Sigmoid colon (tissue), 7 donors: ENCODE results near the gene TDRD3. TPM values are rescaled to one million over a fixed set of nuclear protein-coding genes. Genes with fewer than 3 reads are reported as not detected.

Source experiments
- DNase-seq: peaks from one replicate; pipeline ENCODE4 v3.0.0-alpha.2; 2019
- H3K27ac ChIP-seq, 4 donors: fragments of 200-600 bp; sonication (generic); one replicate each; pipeline ENCODE4 v1.5.1; 2016 to 2019; ENCODE audit warnings: mild to moderate bottlenecking in 1 of 4
- H3K27me3 ChIP-seq, 3 donors: fragments of 200-600 bp; sonication (generic); one replicate each; pipeline ENCODE4 v1.5.1; 2019; ENCODE audit warnings: mild to moderate bottlenecking in 1 of 3
- H3K36me3 ChIP-seq, 4 donors: fragments of 200-600 bp; sonication (generic); one replicate each; pipeline ENCODE4 v1.5.1; 2016 to 2019
- H3K4me1 ChIP-seq, 4 donors: fragments of 200-600 bp; sonication (generic); one replicate each; pipeline ENCODE4 v1.5.1; 2017 to 2019
- H3K4me3 ChIP-seq, 4 donors: fragments of 200-600 bp; sonication (generic); one replicate each; pipeline ENCODE4 v1.5.1; 2017 to 2019; ENCODE audit warnings: mild to moderate bottlenecking in 2 of 4, moderate library complexity in 1 of 4
- H3K9me3 ChIP-seq, 4 donors: fragments of 200-600 bp in 3 of 4; sonication (generic) in 3 of 4; one replicate each; pipeline versions ENCODE4 v1.5.1 to v1.6.1; 2013 to 2019
- EP300 ChIP-seq, 4 donors: sonication (generic); formaldehyde crosslinking; IDR thresholded peaks; one replicate each; pipeline ENCODE4 v1.6.1; 2017; ENCODE audit warnings: antibody characterized with exemption in 4 of 4
- POLR2A ChIP-seq, 2 donors: fragments of 450-650 bp; IDR thresholded peaks; one replicate each; pipeline ENCODE4 v1.6.1; 2016; ENCODE audit warnings: antibody characterized with exemption in 2 of 2, mild to moderate bottlenecking in 2 of 2, moderate library complexity in 2 of 2
- POLR2AphosphoS5 ChIP-seq, 4 donors: sonication (generic); formaldehyde crosslinking; IDR thresholded peaks; one replicate each; pipeline ENCODE4 v1.6.1; 2017; ENCODE audit warnings: antibody characterized with exemption in 4 of 4
- WGBS, 2 donors: extraction: QIAGEN DNeasy Blood & Tissue Kit; methylation state at CpG; one replicate each; pipeline ENCODE4 v1.1.7; 2013; 5-methylcytosine and 5-hydroxymethylcytosine counted together
- intact Hi-C: fragments of 100-400 bp; cut with DNase I; formaldehyde crosslinking; loops from one replicate; pipeline ENCODE4 v1.15.1; 2023
- polyA plus RNA-seq, 3 donors: library from polyadenylated mRNA; stranded (reverse); fragments of 200-250 nt; gene quantifications; one replicate each; pipeline ENCODE4 v1.2.3, GENCODE V29; 2013
- total RNA-seq, 4 donors: library from RNA; depleted of rRNA; stranded (reverse); fragments of >200 nt; gene quantifications; one replicate each; pipeline ENCODE4 v1.1.0, GENCODE V29; 2016
- TF ChIP-seq, protein P1 (sequence below), 4 experiments: fragments of 450-650 bp in 3 of 4; fragments of 200-600 bp in 1 of 4; IDR thresholded peaks; one replicate each; pipeline ENCODE4 v1.5.1; 2016 to 2019; ENCODE audit warnings: antibody characterized with exemption in 4 of 4, mild to moderate bottlenecking in 3 of 4, moderate library complexity in 2 of 4
- donor health status: healthy with polysubstance abuse.
- donor health status: Bipolar disorder and iron deficiency.
- donor health status: healthy.

Gene TDRD3
- total and polyA plus RNA-seq, 7 donors: 9.3 to 43.5 (median 27.4) TPM

DNA sequence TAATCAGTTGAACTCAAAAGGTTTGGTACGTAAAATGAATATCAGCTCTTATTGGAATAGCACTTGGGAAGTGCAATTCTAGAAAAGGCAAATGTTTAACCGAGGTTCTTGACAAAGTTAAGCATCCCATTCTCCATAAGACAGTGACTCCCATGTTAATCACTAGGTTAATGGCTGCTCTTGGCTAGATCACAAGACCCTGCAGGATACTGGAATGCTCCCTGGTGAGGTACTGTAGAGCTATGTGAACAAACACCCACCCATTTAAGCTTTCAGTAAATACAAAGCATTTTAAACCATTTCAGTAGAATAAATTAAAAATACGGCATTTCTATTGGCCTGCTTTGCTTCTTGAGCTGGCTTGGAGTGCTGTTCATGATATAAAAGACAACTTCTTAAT, 56.5 kb downstream of the TDRD3 start:
- Histone ChIP-seq H3K9me3 (no peaks in the 10 kb centered on the region), H3K27ac (no peak overlapping the region), H3K36me3 (no peaks in the 10 kb centered on the region), H3K4me3 (no peak overlapping the region), H3K27me3 (no peaks in the 10 kb centered on the region), H3K4me1 (no peaks in the 10 kb centered on the region)
- intact Hi-C loops: no loop called here
- WGBS, 2 donors: 92 to 93% methylated on average over 3 of the region's 3 CpGs
- no peak for DNase-seq
- TF ChIP-seq, protein P1, sequence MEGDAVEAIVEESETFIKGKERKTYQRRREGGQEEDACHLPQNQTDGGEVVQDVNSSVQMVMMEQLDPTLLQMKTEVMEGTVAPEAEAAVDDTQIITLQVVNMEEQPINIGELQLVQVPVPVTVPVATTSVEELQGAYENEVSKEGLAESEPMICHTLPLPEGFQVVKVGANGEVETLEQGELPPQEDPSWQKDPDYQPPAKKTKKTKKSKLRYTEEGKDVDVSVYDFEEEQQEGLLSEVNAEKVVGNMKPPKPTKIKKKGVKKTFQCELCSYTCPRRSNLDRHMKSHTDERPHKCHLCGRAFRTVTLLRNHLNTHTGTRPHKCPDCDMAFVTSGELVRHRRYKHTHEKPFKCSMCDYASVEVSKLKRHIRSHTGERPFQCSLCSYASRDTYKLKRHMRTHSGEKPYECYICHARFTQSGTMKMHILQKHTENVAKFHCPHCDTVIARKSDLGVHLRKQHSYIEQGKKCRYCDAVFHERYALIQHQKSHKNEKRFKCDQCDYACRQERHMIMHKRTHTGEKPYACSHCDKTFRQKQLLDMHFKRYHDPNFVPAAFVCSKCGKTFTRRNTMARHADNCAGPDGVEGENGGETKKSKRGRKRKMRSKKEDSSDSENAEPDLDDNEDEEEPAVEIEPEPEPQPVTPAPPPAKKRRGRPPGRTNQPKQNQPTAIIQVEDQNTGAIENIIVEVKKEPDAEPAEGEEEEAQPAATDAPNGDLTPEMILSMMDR (IDR thresholded peaks at IDR 0.05): no peak
- TF ChIP-seq EP300 (IDR thresholded peaks at IDR 0.05): no peak
- TF ChIP-seq POLR2A (IDR thresholded peaks at IDR 0.05): no peak
- no peak for TF ChIP-seq POLR2AphosphoS5 (IDR thresholded peaks at IDR 0.05)

GRCh38 chr13:60454425-60454824, 57.4 kb downstream of the TDRD3 start:
- 95 to 100% methylated on average over 1 of the region's 1 CpG for WGBS, 2 donors

GRCh38 chr13:60463787-60464186, 66.8 kb downstream of the TDRD3 start:
- Histone ChIP-seq H3K4me1 (no peaks in the 10 kb centered on the region), H3K9me3 (no peaks in the 10 kb centered on the region), H3K4me3 (no peak overlapping the region), H3K27me3 (no peaks in the 10 kb centered on the region), H3K27ac (no peak overlapping the region), H3K36me3 (peaks cover 0 to 47% (median 6%) of the 10 kb centered on the region in 4 donors)
- 38 to 57% methylated on average over 1 of the region's 1 CpG for WGBS, 2 donors
- intact Hi-C loops: no loop called here
- TF ChIP-seq, protein P1 (IDR thresholded peaks at IDR 0.05): no peak
- no peak for TF ChIP-seq EP300 (IDR thresholded peaks at IDR 0.05)
- no peak for TF ChIP-seq POLR2AphosphoS5 (IDR thresholded peaks at IDR 0.05)
- no peak for TF ChIP-seq POLR2A (IDR thresholded peaks at IDR 0.05)
- DNase-seq: no peak

More at GRCh38 chr13:60454425-60454824, 57.4 kb downstream of the TDRD3 start:
- TF ChIP-seq EP300 (IDR thresholded peaks at IDR 0.05) (no peak), POLR2AphosphoS5 (IDR thresholded peaks at IDR 0.05) (no peak), POLR2A (IDR thresholded peaks at IDR 0.05) (no peak)
- TF ChIP-seq, protein P1 (IDR thresholded peaks at IDR 0.05): no peak
- Histone ChIP-seq H3K27me3 (no peaks in the 10 kb centered on the region), H3K4me1 (no peaks in the 10 kb centered on the region), H3K9me3 (no peaks in the 10 kb centered on the region), H3K27ac (no peak overlapping the region), H3K4me3 (no peak overlapping the region), H3K36me3 (no peaks in the 10 kb centered on the region)
- no peak for DNase-seq
- intact Hi-C loops: no loop called here

DNA sequence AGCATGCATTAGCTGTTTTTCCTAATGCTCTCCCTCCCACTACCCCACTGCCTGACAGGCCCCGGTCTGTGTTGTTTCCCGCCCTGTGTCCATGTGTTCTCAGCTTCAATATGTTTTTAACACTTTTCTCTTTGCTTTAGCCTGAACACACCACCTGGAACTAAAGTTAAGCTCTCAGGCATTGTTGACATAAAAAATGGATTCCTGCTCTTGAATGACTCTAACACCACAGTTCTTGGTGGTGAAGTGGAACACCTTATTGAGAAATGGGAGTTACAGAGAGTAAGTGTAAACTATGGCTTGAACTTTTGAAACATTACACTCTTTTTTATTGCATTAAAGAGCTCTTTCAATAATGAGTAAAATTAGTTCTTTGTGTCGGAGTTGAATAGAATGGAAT, 70.1 kb downstream of the TDRD3 start:
- intact Hi-C loops: no loop called here
- Histone ChIP-seq H3K27me3 (no peaks in the 10 kb centered on the region), H3K4me1 (no peaks in the 10 kb centered on the region), H3K27ac (no peak overlapping the region), H3K36me3 (peaks cover 0 to 37% (median 2%) of the 10 kb centered on the region in 4 donors), H3K9me3 (no peaks in the 10 kb centered on the region), H3K4me3 (no peak overlapping the region)
- WGBS, 2 donors: 91 to 96% methylated on average over 3 of the region's 3 CpGs
- no peak for TF ChIP-seq POLR2A (IDR thresholded peaks at IDR 0.05)
- TF ChIP-seq EP300 (IDR thresholded peaks at IDR 0.05): no peak
- TF ChIP-seq, protein P1 (IDR thresholded peaks at IDR 0.05): no peak
- TF ChIP-seq POLR2AphosphoS5 (IDR thresholded peaks at IDR 0.05): no peak
- no peak for DNase-seq

- no peak overlapping the region for H3K4me3 ChIP-seq
- peaks cover 0 to 3% (median under 1%) of the 10 kb centered on the region in 4 donors for H3K9me3 ChIP-seq
- no peak for DNase-seq
- no peak for TF ChIP-seq POLR2AphosphoS5 (IDR thresholded peaks at IDR 0.05)
- TF ChIP-seq, protein P1 (IDR thresholded peaks at IDR 0.05): no peak
- no peak for TF ChIP-seq POLR2A (IDR thresholded peaks at IDR 0.05)
- TF ChIP-seq EP300 (IDR thresholded peaks at IDR 0.05): no peak
- intact Hi-C loops: no loop called here
- no peaks in the 10 kb centered on the region for H3K4me1 ChIP-seq
- H3K27me3 ChIP-seq: no peaks in the 10 kb centered on the region
- no peak overlapping the region for H3K27ac ChIP-seq
- peaks cover 0 to 10% (median 0%) of the 10 kb centered on the region in 4 donors for H3K36me3 ChIP-seq
Measured at GRCh38 chr13:60479273-60479672, 82.3 kb downstream of the TDRD3 start.
